Stimulated activated CD4-positive, alpha-beta T cell treated with anti-CD3 and anti-CD28 coated beads, Interleukin-1b, Interleukin-23, amount 100 ng/mL, for 24 hours (primary cell): Measurements from ENCODE around the gene ZNF718.
A peak's percentile ranks its signal among the peaks of the same experiment; 100 is the strongest.
"Not testable (repeated sequence)": the region's sequence is repeated elsewhere in the genome, so short reads cannot be mapped to it uniquely, and the experiment has no call there.

ENCODE experiments used
- DNase-seq, 4 experiments: peaks; one replicate each; pipeline ENCODE4 v3.0.0-alpha.2; 2020; ENCODE audit warnings: low read depth in 4 of 4, low spot score in 1 of 4

The ZNF718 gene

DNA sequence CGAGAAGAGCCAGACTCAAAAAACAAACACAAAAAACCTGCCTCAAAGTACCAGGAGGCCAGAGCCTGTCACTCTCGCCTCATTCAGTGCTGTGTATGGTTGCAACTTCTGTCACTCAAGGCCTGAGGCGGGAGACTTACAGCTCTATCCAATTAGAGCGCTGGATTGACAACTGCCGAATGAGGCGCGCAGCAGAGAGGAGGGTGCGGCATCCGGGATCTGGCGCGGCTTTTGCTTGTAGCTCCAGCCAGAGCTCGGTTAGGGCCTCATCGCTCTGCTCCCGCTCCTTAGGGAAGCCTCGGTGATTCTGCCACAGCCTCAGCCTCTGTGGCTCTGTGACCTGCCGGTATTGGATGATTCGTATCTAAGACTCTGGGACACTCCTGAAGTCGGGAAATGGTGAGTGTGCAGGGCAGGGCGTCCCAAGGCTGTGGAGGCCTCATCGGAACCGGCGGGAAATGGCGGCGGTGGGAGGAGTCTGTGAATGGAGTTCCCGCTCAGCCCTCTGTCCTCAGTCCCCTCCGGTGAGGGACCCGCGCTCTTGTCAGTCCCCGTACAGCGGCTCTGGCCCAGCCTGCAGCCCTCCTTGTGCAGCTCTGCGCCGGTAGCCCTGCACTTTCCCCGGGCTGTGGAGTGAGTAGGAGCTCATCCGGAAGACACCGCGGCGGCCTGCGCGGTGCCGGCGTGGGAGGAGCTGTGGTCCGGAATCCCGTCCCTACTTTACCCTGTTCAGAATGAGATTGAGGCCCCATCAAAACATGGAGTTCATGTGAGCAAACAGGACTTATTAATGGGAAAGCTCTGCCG, at the start of gene ZNF718:
TSS of gene ZNF718 (plus strand) at position 227 of the 807 bp plus-strand sequence. CDS start at position 397, 170 bp downstream.
- DNase-seq, result peak; percentile 65 to 87 (median 78)

- DNase-seq, result no peak
Measured at GRCh38 chr4:85951-86350, 38.4 kb upstream of the ZNF718 start.

- DNase-seq, result not testable (repeated sequence)
Measured at GRCh38 chr4:86559-87324, 37.6 kb upstream of the ZNF718 start.

- no peak for DNase-seq
Measured at GRCh38 chr4:98386-98785, 25.9 kb upstream of the ZNF718 start.

- DNase-seq, result no peak
Measured at GRCh38 chr4:99863-100262, 24.4 kb upstream of the ZNF718 start.

DNA sequence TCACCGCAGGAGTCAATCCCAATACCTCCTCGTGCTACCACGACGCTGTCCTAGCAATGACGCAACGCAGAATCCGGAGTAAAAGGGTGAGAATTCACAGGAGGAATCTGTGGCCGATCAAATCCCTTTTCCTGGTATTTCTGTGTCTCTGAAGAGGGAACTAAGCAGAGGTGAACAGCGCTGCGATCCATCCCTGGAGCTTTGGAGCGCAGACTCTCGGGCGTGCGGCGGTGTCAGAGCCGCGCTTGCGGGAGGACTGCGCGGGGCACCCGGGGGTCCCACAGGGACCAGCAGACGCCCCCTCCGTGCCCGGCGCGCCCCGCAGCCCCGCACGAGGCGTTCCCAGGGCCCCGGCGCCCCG, 17.2 kb upstream of the ZNF718 start:
- DNase-seq, result no peak

DNA sequence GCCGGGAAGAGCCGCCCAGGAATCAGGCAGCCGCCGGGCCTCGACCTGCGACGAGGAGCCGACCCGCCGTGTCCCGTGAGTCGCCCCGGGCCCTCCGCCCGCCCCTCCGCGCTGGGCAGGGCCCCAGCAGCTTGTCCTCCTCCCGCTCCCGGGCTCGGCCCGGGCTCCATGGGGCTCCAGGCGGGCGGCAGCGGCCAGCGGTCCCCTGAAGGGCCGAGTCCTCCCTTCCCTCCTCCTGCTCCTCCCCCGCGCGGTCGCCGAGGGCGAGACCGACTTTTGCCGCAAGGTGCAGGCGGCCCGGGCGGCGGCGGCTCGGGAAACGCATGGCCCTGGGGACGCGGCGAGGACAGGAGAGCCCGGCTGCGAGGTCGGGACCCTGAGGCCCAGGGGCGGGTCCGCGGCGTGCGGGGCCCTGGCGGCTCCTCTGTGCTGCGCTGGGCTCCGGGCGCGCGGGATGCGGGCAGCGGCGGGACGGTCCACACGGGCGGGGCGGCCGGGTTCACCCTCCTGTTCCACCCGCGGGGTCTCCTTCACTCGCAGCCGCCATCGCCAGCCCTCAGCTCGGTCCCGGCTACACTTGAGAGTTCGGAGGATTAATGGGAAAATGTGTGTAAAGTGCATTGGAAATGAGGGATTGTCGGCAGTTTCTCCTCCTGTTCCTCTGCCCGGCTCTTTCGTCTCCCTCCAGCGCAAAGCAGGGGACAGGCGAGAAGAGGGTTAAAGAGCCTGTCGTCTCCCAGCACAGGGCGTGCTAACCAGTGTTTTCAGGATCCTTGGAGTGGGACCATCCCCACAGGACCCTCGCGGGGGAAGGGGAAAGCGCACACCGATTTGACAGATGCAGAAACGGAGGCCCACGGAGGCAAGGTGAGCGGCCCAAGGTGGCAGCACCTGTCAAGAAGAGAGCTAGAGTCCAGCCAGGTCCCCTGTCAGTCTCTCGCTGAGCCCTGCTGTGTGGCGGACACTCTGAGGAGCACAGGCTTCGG, 16.6 kb upstream of the ZNF718 start:
- DNase-seq, result no peak

- DNase-seq, result no peak
Measured at GRCh38 chr4:112771-113170, 11.5 kb upstream of the ZNF718 start.

DNA sequence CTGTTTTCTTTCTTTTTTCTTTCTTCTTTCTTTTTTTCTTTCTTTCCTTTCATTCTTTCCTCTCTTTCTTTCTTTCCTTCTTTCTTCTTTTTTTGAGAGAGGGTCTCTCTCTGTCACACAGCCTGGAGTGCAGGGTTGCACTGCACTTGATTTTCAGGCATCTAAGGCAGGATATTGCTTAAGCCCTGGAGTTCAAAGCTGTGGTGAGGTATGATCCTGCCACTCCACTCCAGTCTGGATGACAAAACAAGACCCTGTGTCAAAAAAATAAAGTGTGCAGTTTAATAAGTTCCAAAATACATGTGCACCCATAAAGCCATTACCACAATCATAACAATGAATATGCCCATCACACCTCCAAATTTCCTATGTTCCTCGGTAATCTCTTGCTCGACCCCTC, 10.6 kb upstream of the ZNF718 start:
- no peak for DNase-seq

DNA sequence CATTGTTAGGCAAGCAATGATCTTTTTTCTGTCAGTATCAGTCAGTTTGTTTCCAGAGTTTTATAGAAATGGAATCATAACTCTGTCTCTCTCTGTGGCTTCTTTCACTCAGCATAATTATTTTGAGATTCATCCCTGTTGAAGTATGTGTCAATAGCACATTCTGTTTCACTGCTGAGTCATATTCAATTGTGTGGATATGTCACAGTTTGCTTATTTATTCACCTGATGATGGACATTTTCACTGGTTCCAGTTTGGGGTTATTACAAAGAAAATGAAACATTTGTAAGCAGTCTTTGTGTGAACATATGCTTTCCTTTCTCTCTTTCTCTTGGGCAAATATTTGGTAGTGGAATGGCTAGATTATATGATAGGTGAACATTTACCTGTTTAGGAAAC, 10.2 kb upstream of the ZNF718 start:
- DNase-seq, result no peak

GRCh38 chr4:116499-116898, 7.8 kb upstream of the ZNF718 start:
- no peak for DNase-seq

DNA sequence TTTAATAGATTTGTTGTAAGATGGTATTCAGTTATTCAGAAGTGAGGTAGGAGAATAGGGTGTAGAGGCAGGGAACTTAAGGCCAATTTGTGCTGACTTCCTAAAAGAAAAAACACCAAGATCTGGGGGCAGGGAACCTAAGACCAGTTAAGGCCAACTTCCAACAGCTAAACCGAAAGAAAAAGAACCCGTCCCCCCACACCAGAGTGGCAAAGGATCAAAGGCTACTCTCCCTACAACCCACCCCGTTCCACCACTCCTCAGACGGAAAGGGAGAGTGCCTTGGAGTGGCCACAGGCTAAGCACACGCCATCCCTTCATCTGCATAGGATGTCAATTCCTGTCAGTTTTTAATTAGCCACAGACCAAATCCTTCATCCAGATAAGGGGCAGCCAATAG, 3.7 kb upstream of the ZNF718 start:
- DNase-seq, result no peak

GRCh38 chr4:121408-122084, 2.8 kb upstream of the ZNF718 start:
- no peak for DNase-seq

GRCh38 chr4:123922-124274, 403 bp upstream of the ZNF718 start:
- not testable (repeated sequence) for DNase-seq

DNA sequence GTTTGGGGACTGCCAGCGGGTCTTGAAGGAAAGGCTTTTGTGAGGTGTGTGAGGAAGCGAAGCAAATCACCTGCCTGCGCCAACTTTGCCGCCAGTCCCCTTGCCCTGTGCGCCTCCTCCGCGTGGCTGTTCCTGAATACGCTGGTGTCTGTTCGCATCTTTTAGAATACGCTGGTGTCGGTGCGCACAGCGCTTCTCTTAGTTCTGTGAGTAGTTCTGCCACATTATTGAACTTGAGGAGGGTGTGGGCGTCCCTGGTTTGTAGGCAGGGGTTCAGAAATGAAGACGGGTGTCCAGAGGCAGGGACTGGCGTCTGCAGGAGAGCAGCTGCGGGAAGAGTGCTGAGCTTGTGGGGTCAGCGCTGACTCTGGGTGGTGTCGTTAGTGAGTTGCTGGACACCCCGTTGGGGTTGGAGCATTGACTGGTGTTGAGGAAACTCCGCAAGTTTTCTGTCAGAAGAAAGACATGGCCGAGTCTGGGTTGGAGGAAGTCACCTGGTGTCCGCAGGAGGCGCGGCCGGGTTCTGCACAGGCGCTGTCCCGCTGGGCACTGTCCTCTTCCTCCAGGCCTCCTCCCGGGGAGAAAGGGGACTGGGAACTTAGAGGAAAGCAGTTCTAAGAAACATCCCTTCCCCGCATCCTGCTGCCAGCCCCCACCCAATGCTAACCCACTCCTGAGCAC, 930 bp downstream of the ZNF718 start:
- peak in 2 of 4 experiments; percentile 8 to 19 for DNase-seq

- no peak for DNase-seq
Measured at GRCh38 chr4:125833-126232, 1.5 kb downstream of the ZNF718 start.

DNA sequence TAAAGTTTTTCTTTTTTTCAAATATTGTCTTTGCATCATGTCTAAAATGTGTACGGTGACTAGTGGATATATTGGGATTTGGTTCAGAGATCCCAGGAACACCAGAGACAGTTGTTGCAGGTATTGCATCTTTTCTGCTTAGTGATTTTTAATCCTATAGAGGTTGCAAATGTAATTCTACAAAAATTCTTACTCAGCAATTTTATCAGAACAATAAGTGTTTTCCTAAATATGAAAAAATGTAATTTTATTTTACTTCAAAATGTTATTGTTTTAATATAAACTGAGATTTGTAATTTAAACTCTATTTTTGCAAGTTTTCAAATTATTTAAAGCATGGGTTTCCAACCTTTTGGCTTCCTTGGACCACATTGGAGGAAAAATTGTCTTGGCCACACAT, 8.2 kb downstream of the ZNF718 start:
- no peak for DNase-seq

- no peak for DNase-seq
Measured at GRCh38 chr4:138935-139334, 14.6 kb downstream of the ZNF718 start.

DNA sequence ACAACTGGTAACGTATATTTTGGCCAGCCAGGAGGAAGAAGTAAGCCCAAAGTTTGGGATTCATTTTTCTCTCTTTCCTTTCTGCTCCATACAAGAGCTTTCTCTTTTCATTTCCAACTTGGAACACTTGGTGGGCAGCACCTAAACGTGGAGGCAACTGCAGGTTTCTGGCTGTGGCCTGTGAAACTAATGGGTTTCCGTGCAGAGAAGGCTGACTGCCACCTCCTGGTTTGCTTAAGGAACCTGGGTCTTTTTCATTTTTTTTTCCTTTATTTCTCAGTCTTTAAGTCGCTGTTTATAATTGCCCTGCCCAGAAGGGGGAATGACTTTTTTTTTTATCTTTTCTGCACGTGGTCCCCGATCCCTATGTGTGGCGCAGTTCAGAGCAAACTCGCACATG, 15.4 kb downstream of the ZNF718 start:
- DNase-seq, result no peak

- DNase-seq, result no peak
Measured at GRCh38 chr4:146621-147020, 22.3 kb downstream of the ZNF718 start.
